CD8-positive, alpha-beta memory T cell (primary cell): ENCODE data around the gene TTLL8. TPM values are rescaled to one million over a fixed set of nuclear protein-coding genes. Genes with fewer than 3 reads are reported as not detected.
A peak's percentile ranks its signal among the peaks of the same experiment; 100 is the strongest.

Experiments
- CTCF ChIA-PET: fragments of 350-600 bp; sonication (Branson Sonifier 250); formaldehyde crosslinking; loops from one replicate; lab custom pipeline; 2021; ENCODE audit warnings: antibody characterized with exemption; lab: Charles Lee
- POLR2A ChIA-PET: fragments of 350-600 bp; sonication (Branson Sonifier 250); formaldehyde crosslinking; loops from one replicate; lab custom pipeline; 2021; ENCODE audit warnings: antibody characterized with exemption; lab: Charles Lee
- DNase-seq, 5 donors: peaks; one replicate each; pipeline versions ENCODE4 v3.0.0 to v3.0.0-alpha.2; 2020 to 2022; ENCODE audit warnings: mixed read lengths in 1 of 5
- H3K27ac ChIP-seq: one replicate; pipeline ENCODE4 v1.7.0; 2013; ENCODE audit warnings: low read depth, mild to moderate bottlenecking, low read length, moderate library complexity
- H3K27me3 ChIP-seq: 2 replicates; pipeline ENCODE4 v1.7.0; 2013; ENCODE audit warnings: low read length, mild to moderate bottlenecking; ENCODE audit not compliant: insufficient read depth, poor library complexity, severe bottlenecking
- H3K36me3 ChIP-seq: 2 replicates; pipeline ENCODE4 v1.7.0; 2013; ENCODE audit warnings: mild to moderate bottlenecking, low read length, moderate library complexity; ENCODE audit not compliant: insufficient read depth
- H3K4me1 ChIP-seq: 2 replicates; pipeline ENCODE4 v1.7.0; 2013; ENCODE audit warnings: mild to moderate bottlenecking, low read length, moderate library complexity; ENCODE audit not compliant: insufficient read depth
- H3K4me3 ChIP-seq: 2 replicates; pipeline ENCODE4 v1.7.0; 2013; ENCODE audit warnings: mild to moderate bottlenecking, low read length
- H3K9me3 ChIP-seq: 2 replicates; pipeline ENCODE4 v1.7.0; 2013; ENCODE audit warnings: mild to moderate bottlenecking, low read length
- H3K27ac Mint-ChIP-seq, 8 donors: one replicate each; pipeline ENCODE4 v1.8.0; 2020 to 2021; ENCODE audit warnings: mixed read lengths in 8 of 8, mild to moderate bottlenecking in 6 of 8, inconsistent platforms in 3 of 8, moderate library complexity in 3 of 8
- H3K27me3 Mint-ChIP-seq, 2 donors: one replicate each; pipeline ENCODE4 v1.8.0; 2020 to 2021; ENCODE audit warnings: mixed read lengths in 2 of 2, mild to moderate bottlenecking in 1 of 2, moderate library complexity in 1 of 2
- H3K36me3 Mint-ChIP-seq, 3 donors: one replicate each; pipeline ENCODE4 v1.8.0; 2020 to 2021; ENCODE audit warnings: mixed read lengths in 3 of 3, inconsistent platforms in 1 of 3, mild to moderate bottlenecking in 1 of 3
- H3K4me1 Mint-ChIP-seq, 3 donors: one replicate each; pipeline ENCODE4 v1.8.0; 2020 to 2021; ENCODE audit warnings: mixed read lengths in 3 of 3, inconsistent platforms in 1 of 3, mild to moderate bottlenecking in 1 of 3
- H3K4me3 Mint-ChIP-seq, 7 donors: one replicate each; pipeline ENCODE4 v1.8.0; 2020 to 2021; ENCODE audit warnings: mixed read lengths in 7 of 7, mild to moderate bottlenecking in 6 of 7, moderate library complexity in 4 of 7, inconsistent platforms in 2 of 7
- H3K9me3 Mint-ChIP-seq, 5 donors: one replicate each; pipeline ENCODE4 v1.8.0; 2020 to 2022; ENCODE audit warnings: mixed read lengths in 5 of 5, mild to moderate bottlenecking in 3 of 5, moderate library complexity in 2 of 5, inconsistent platforms in 1 of 5
- polyA plus RNA-seq: library from polyadenylated mRNA; unstranded; fragments of 300-500 nt; fragmentation: Illumina TruSeq; gene quantifications from one replicate; pipeline ENCODE4 v1.2.3, GENCODE V29; 2021
- total RNA-seq, 2 experiments: library from RNA; stranded (reverse); gene quantifications; one replicate each; pipeline ENCODE4 v1.2.3, GENCODE V29; 2021

The TTLL8 gene
- total and polyA plus RNA-seq, 3 experiments from 2014 or later, result not detected

GRCh38 chr22:50035976-50036724 is 21.9 kb downstream of the TTLL8 start:
- CTCF ChIA-PET, result no interaction called here
- H3K4me3 Mint-ChIP-seq, result no peak overlapping the region
- Histone ChIP-seq H3K9me3 (no peaks in the 10 kb centered on the region), H3K27ac (no peak overlapping the region), H3K4me1 (no peaks in the 10 kb centered on the region), H3K27me3 (peaks cover 3% of the 10 kb centered on the region), H3K4me3 (no peak overlapping the region), H3K36me3 (no peaks in the 10 kb centered on the region)
- H3K27ac Mint-ChIP-seq, result no peak overlapping the region
- peaks cover 0 to 7% (median 0%) of the 10 kb centered on the region in 3 donors for H3K36me3 Mint-ChIP-seq
- peaks cover 10 to 14% of the 10 kb centered on the region in 2 donors for H3K27me3 Mint-ChIP-seq
- peaks cover 0 to 4% (median 3%) of the 10 kb centered on the region in 3 donors for H3K4me1 Mint-ChIP-seq
- POLR2A ChIA-PET, result interaction anchor here (0.7 kb wide), 1 partner anchor 93 kb away, joined by 3 read pairs; no protein-coding TSS in a partner anchor
- H3K9me3 Mint-ChIP-seq, result peaks cover 0 to 9% (median 5%) of the 10 kb centered on the region in 5 donors
- DNase-seq, result peak in 1 of 5 donors; percentile 32

- H3K36me3 Mint-ChIP-seq, result peaks cover 0 to 7% (median 0%) of the 10 kb centered on the region in 3 donors
- Histone ChIP-seq H3K9me3 (no peaks in the 10 kb centered on the region), H3K27me3 (no peaks in the 10 kb centered on the region), H3K4me1 (no peaks in the 10 kb centered on the region), H3K27ac (no peak overlapping the region), H3K36me3 (no peaks in the 10 kb centered on the region), H3K4me3 (no peak overlapping the region)
- peaks cover 8 to 14% of the 10 kb centered on the region in 2 donors for H3K27me3 Mint-ChIP-seq
- peaks cover 0 to 4% (median 3%) of the 10 kb centered on the region in 3 donors for H3K4me1 Mint-ChIP-seq
- ChIA-PET CTCF (interaction anchor here (0.9 kb wide), 1 partner anchor 104 kb away, joined by 4 read pairs; no protein-coding TSS in a partner anchor), POLR2A (no interaction called here)
- DNase-seq, result peak in 1 of 5 donors; percentile 30
- no peak overlapping the region for H3K4me3 Mint-ChIP-seq
- H3K9me3 Mint-ChIP-seq, result peaks cover 0 to 9% (median 5%) of the 10 kb centered on the region in 5 donors
- peak overlapping the region in 1 of 8 donors; percentile 65 for H3K27ac Mint-ChIP-seq
Measured at GRCh38 chr22:50035131-50035881, 22.8 kb downstream of the TTLL8 start.

GRCh38 chr22:50034126-50035081 is 23.7 kb downstream of the TTLL8 start:
- no peak overlapping the region for H3K27ac ChIP-seq
- peaks cover 0 to 5% (median 0%) of the 10 kb centered on the region in 3 donors for H3K36me3 Mint-ChIP-seq
- no peaks in the 10 kb centered on the region for H3K9me3 ChIP-seq
- peak in 1 of 5 donors; percentile 47 for DNase-seq
- no peaks in the 10 kb centered on the region for H3K4me1 ChIP-seq
- peaks cover 8 to 13% of the 10 kb centered on the region in 2 donors for H3K27me3 Mint-ChIP-seq
- POLR2A ChIA-PET, result interaction anchor here (0.6 kb wide), 1 partner anchor 116 kb away, joined by 3 read pairs; the partner anchor contains the start of genes ALG12 and CRELD2
- H3K4me3 Mint-ChIP-seq, result no peak overlapping the region
- peaks cover 0 to 7% (median 5%) of the 10 kb centered on the region in 5 donors for H3K9me3 Mint-ChIP-seq
- H3K27ac Mint-ChIP-seq, result peak overlapping the region in 1 of 8 donors; percentile 85
- no peaks in the 10 kb centered on the region for H3K27me3 ChIP-seq
- CTCF ChIA-PET, result interaction anchor here (0.9 kb wide), 1 partner anchor 103 kb away, joined by 4 read pairs; no protein-coding TSS in a partner anchor
- H3K4me3 ChIP-seq, result no peak overlapping the region
- no peaks in the 10 kb centered on the region for H3K36me3 ChIP-seq
- peaks cover 0 to 4% (median 3%) of the 10 kb centered on the region in 3 donors for H3K4me1 Mint-ChIP-seq

GRCh38 chr22:50032941-50033601 is 25.0 kb downstream of the TTLL8 start:
- no peak overlapping the region for H3K27ac ChIP-seq
- Mint-ChIP-seq H3K9me3 (no peaks in the 10 kb centered on the region), H3K36me3 (no peaks in the 10 kb centered on the region), H3K4me1 (peaks cover under 1 to 5% (median 3%) of the 10 kb centered on the region in 3 donors), H3K27ac (peak overlapping the region in 1 of 8 donors; percentile 75), H3K4me3 (no peak overlapping the region), H3K27me3 (peaks cover 5 to 10% of the 10 kb centered on the region in 2 donors)
- POLR2A ChIA-PET, result no interaction called here
- H3K9me3 ChIP-seq, result no peaks in the 10 kb centered on the region
- H3K4me1 ChIP-seq, result no peaks in the 10 kb centered on the region
- H3K36me3 ChIP-seq, result no peaks in the 10 kb centered on the region
- CTCF ChIA-PET, result interaction anchor here (3.9 kb wide), 1 partner anchor 102 kb away, joined by 40 read pairs; no protein-coding TSS in a partner anchor
- H3K27me3 ChIP-seq, result no peaks in the 10 kb centered on the region
- no peak overlapping the region for H3K4me3 ChIP-seq
- DNase-seq, result peak in 1 of 5 donors; percentile 35

GRCh38 chr22:50032109-50032871 is 25.8 kb downstream of the TTLL8 start:
- no peaks in the 10 kb centered on the region for H3K27me3 ChIP-seq
- CTCF ChIA-PET, result interaction anchor here (1.1 to 3.9 kb wide), 4 partner anchors 40 to 264 kb away, joined by 3 to 49 read pairs (median 35); no protein-coding TSS in a partner anchor
- peak in 1 of 5 donors; percentile 47 for DNase-seq
- Mint-ChIP-seq H3K4me1 (peaks cover 8 to 12% (median 10%) of the 10 kb centered on the region in 3 donors), H3K36me3 (no peaks in the 10 kb centered on the region), H3K9me3 (no peaks in the 10 kb centered on the region), H3K27ac (no peak overlapping the region), H3K4me3 (no peak overlapping the region), H3K27me3 (peaks cover 5 to 15% of the 10 kb centered on the region in 2 donors)
- H3K9me3 ChIP-seq, result no peaks in the 10 kb centered on the region
- H3K4me3 ChIP-seq, result no peak overlapping the region
- H3K36me3 ChIP-seq, result no peaks in the 10 kb centered on the region
- H3K27ac ChIP-seq, result no peak overlapping the region
- POLR2A ChIA-PET, result no interaction called here
- no peaks in the 10 kb centered on the region for H3K4me1 ChIP-seq

GRCh38 chr22:50031189-50032091 is 26.7 kb downstream of the TTLL8 start:
- Histone ChIP-seq H3K27ac (no peak overlapping the region), H3K4me1 (no peaks in the 10 kb centered on the region), H3K36me3 (no peaks in the 10 kb centered on the region), H3K9me3 (no peaks in the 10 kb centered on the region), H3K27me3 (no peaks in the 10 kb centered on the region), H3K4me3 (no peak overlapping the region)
- Mint-ChIP-seq H3K27me3 (peaks cover 4 to 15% of the 10 kb centered on the region in 2 donors), H3K36me3 (no peaks in the 10 kb centered on the region), H3K4me3 (no peak overlapping the region), H3K9me3 (no peaks in the 10 kb centered on the region), H3K4me1 (peaks cover 8 to 12% (median 10%) of the 10 kb centered on the region in 3 donors), H3K27ac (no peak overlapping the region)
- peak in 1 of 5 donors; percentile 48 for DNase-seq
- ChIA-PET CTCF (interaction anchor here (0.8 to 3.9 kb wide), 16 partner anchors 39 to 269 kb away, joined by 3 to 49 read pairs (median 5); no protein-coding TSS in a partner anchor), POLR2A (no interaction called here)
